HepG2 (cell line): ENCODE results near the gene NEGR1.

ENCODE experiments used
- CTCF ChIP-seq: sonication (generic); formaldehyde crosslinking; IDR thresholded peaks from 2 replicates; pipeline ENCODE4 v1.5.0; 2020; ENCODE audit warnings: mild to moderate bottlenecking, missing genetic modification reagents, moderate library complexity
- ESRRA ChIP-seq: sonication (generic); formaldehyde crosslinking; IDR thresholded peaks from 2 replicates; pipeline ENCODE4 v1.5.1; 2020; ENCODE audit warnings: mild to moderate bottlenecking, low read depth, missing genetic modification reagents
- FOSL1 ChIP-seq: sonication (generic); formaldehyde crosslinking; IDR thresholded peaks from 2 replicates; pipeline ENCODE4 v1.9.0; 2021; ENCODE audit warnings: missing genetic modification reagents, borderline replicate concordance
- MXD3 ChIP-seq: IDR thresholded peaks from 2 replicates; pipeline ENCODE4 v1.6.1; 2016; ENCODE audit warnings: mild to moderate bottlenecking, missing biosample characterization, missing genetic modification reagents
- NR3C1 ChIP-seq: sonication (generic); formaldehyde crosslinking; IDR thresholded peaks from 2 replicates; pipeline ENCODE4 v1.4.0; 2020; ENCODE audit warnings: missing genetic modification reagents
- PHF21A ChIP-seq: sonication (generic); formaldehyde crosslinking; IDR thresholded peaks from 2 replicates; pipeline ENCODE4 v1.5.0; 2020; ENCODE audit warnings: mild to moderate bottlenecking, missing genetic modification reagents
- SMC3 ChIP-seq: IDR thresholded peaks from 2 replicates; pipeline ENCODE4 v1.6.1; 2011; ENCODE audit warnings: low read length, improper control_type of control experiment
- ZBTB33 ChIP-seq: sonication (generic); formaldehyde crosslinking; IDR thresholded peaks from 2 replicates; pipeline ENCODE4 v1.4.0; 2020; ENCODE audit warnings: missing genetic modification reagents
- ZBTB4 ChIP-seq: sonication (generic); formaldehyde crosslinking; IDR thresholded peaks from 2 replicates; pipeline ENCODE4 v1.4.0; 2020; ENCODE audit warnings: missing genetic modification reagents, mild to moderate bottlenecking, borderline replicate concordance
- ZFP1 ChIP-seq: IDR thresholded peaks from 2 replicates; pipeline ENCODE4 v1.6.1; 2016
- ZNF556 ChIP-seq: sonication (generic); formaldehyde crosslinking; IDR thresholded peaks from 2 replicates; pipeline ENCODE4 v1.4.0; 2020; ENCODE audit warnings: mild to moderate bottlenecking, missing genetic modification reagents, borderline replicate concordance
- ZNF792 ChIP-seq: IDR thresholded peaks from 2 replicates; pipeline ENCODE4 v1.6.1; 2016

GRCh38 chr1:71979882-71980281 is 302.5 kb downstream of the NEGR1 start:
- no peak for TF ChIP-seq NR3C1 (CRISPR knock-in tag)
- no peak for TF ChIP-seq ZBTB33 (CRISPR knock-in tag)
- TF ChIP-seq SMC3: no peak
- TF ChIP-seq ZNF556: no peak
- no peak for TF ChIP-seq ZNF792 (CRISPR knock-in tag)
- TF ChIP-seq PHF21A (CRISPR knock-in tag): no peak
- no peak for TF ChIP-seq CTCF (CRISPR knock-in tag)
- no peak for TF ChIP-seq ESRRA
- TF ChIP-seq ZFP1 (CRISPR knock-in tag): no peak
- no peak for TF ChIP-seq FOSL1 (CRISPR knock-in tag)
- no peak for TF ChIP-seq MXD3 (CRISPR knock-in tag)
- no peak for TF ChIP-seq ZBTB4 (CRISPR knock-in tag)
